Neural cell (in vitro differentiated cells): ENCODE measurements around the gene CD226. TPM values are rescaled to one million over a fixed set of nuclear protein-coding genes. Genes with fewer than 3 reads are reported as not detected.

Source experiments
- H2AFZ ChIP-seq: fragments of 200-600, 300-800 bp; sonication (generic), shearing (Covaris generic); 2 replicates; pipeline ENCODE4 v1.6.0; 2014; ENCODE audit warnings: low read depth, mild to moderate bottlenecking, antibody characterized with exemption, low read length, moderate library complexity
- H3F3A ChIP-seq: fragments of 200-600 bp; shearing (Covaris generic); 2 replicates; pipeline ENCODE4 v1.6.1; 2016; ENCODE audit warnings: mild to moderate bottlenecking, moderate library complexity, mixed read lengths, antibody characterized with exemption, low read length; ENCODE audit not compliant: insufficient read depth, poor library complexity, severe bottlenecking
- H3K27ac ChIP-seq: fragments of 200-600, 300-800 bp; sonication (generic), shearing (Covaris generic); 2 replicates; pipeline ENCODE4 v1.5.1; 2014; ENCODE audit warnings: mild to moderate bottlenecking, low read length, moderate library complexity
- H3K27me3 ChIP-seq: fragments of 300-800, 200-600 bp; sonication (generic), shearing (Covaris generic); 2 replicates; pipeline ENCODE4 v1.6.0; 2014; ENCODE audit warnings: mild to moderate bottlenecking, low read depth, low read length, moderate library complexity; ENCODE audit not compliant: insufficient read depth
- H3K36me3 ChIP-seq: fragments of 300-800, 200-600 bp; sonication (generic), shearing (Covaris generic); 2 replicates; pipeline ENCODE4 v1.5.1; 2014; ENCODE audit warnings: mild to moderate bottlenecking, antibody characterized with exemption, low read length, moderate library complexity; ENCODE audit not compliant: insufficient read depth
- H3K4me2 ChIP-seq: fragments of 300-800, 200-600 bp; sonication (generic), shearing (Covaris generic); 2 replicates; pipeline ENCODE4 v1.6.0; 2014; ENCODE audit warnings: mild to moderate bottlenecking, low read length
- H3K4me3 ChIP-seq: fragments of 300-800, 200-600 bp; sonication (generic), shearing (Covaris generic); 2 replicates; pipeline ENCODE4 v1.5.1; 2014; ENCODE audit warnings: mild to moderate bottlenecking, low read length, moderate library complexity
- H3K79me2 ChIP-seq: fragments of 200-600 bp; shearing (Covaris generic); replicated peaks from 2 replicates; pipeline ENCODE4 v1.6.0; 2014; ENCODE audit warnings: mild to moderate bottlenecking, low read length, moderate library complexity; ENCODE audit not compliant: insufficient read depth
- H3K9ac ChIP-seq: fragments of 300-800, 200-600 bp; sonication (generic), shearing (Covaris generic); 2 replicates; pipeline ENCODE4 v1.6.1; 2016; ENCODE audit warnings: mild to moderate bottlenecking, low read length, mixed read lengths
- H3K9me2 ChIP-seq: fragments of 200-600 bp; shearing (Covaris generic); 2 replicates; pipeline ENCODE4 v1.6.1; 2016; ENCODE audit warnings: mild to moderate bottlenecking, low read length, mixed read lengths; ENCODE audit not compliant: insufficient read depth
- H3K9me3 ChIP-seq: fragments of 200-600, 300-800 bp; sonication (generic), shearing (Covaris generic); 2 replicates; pipeline ENCODE4 v1.6.1; 2016; ENCODE audit warnings: mild to moderate bottlenecking, mixed run types, low read length, moderate library complexity, mixed read lengths
- H4K20me1 ChIP-seq: fragments of 200-600 bp; shearing (Covaris generic); 2 replicates; pipeline ENCODE4 v1.6.1; 2016; ENCODE audit warnings: mild to moderate bottlenecking, mixed run types; ENCODE audit not compliant: insufficient read depth
- EP300 ChIP-seq: fragments of 450-650 bp; conservative IDR thresholded peaks from 2 replicates; pipeline ENCODE4 v1.6.1; 2014; ENCODE audit warnings: antibody characterized with exemption, mild to moderate bottlenecking, moderate library complexity; ENCODE audit not compliant: poor library complexity, severe bottlenecking
- EZH2 ChIP-seq: fragments of 200-600, 300-800 bp; shearing (Covaris generic), sonication (generic); IDR thresholded peaks from 2 replicates; pipeline ENCODE4 v1.6.1; 2014; ENCODE audit warnings: antibody characterized with exemption, low read length, borderline replicate concordance, mild to moderate bottlenecking; ENCODE audit not compliant: insufficient read depth, poor library complexity, severe bottlenecking
- MXI1 ChIP-seq: fragments of 450-650 bp; conservative IDR thresholded peaks from 2 replicates; pipeline ENCODE4 v1.6.1; 2014; ENCODE audit warnings: antibody characterized with exemption, mild to moderate bottlenecking; ENCODE audit not compliant: poor library complexity, severe bottlenecking
- POLR2AphosphoS5 ChIP-seq: IDR thresholded peaks from 2 replicates; pipeline ENCODE4 v1.6.1; 2012
- RAD21 ChIP-seq: fragments of 450-650 bp; conservative IDR thresholded peaks from 2 replicates; pipeline ENCODE4 v1.6.1; 2014; ENCODE audit warnings: antibody characterized with exemption, mild to moderate bottlenecking, moderate library complexity
- SMC3 ChIP-seq: fragments of 450-650 bp; conservative IDR thresholded peaks from 2 replicates; pipeline ENCODE4 v1.6.1; 2014; ENCODE audit warnings: antibody characterized with exemption, mild to moderate bottlenecking, moderate library complexity; ENCODE audit not compliant: poor library complexity
- TAF1 ChIP-seq: IDR thresholded peaks from 2 replicates; pipeline ENCODE4 v1.6.1; 2012; ENCODE audit warnings: low read depth
- polyA plus RNA-seq: library from polyadenylated mRNA; depleted of rRNA; stranded (reverse); fragments of >200 nt; gene quantifications from 2 replicates; pipeline ENCODE4 v1.2.3, GENCODE V29; 2014
- TF ChIP-seq, protein P1 (sequence below): fragments of 450-650 bp; IDR thresholded peaks from 2 replicates; pipeline ENCODE4 v1.5.1; 2014; ENCODE audit warnings: antibody characterized with exemption, mild to moderate bottlenecking, moderate library complexity; ENCODE audit not compliant: poor library complexity, severe bottlenecking
- TF ChIP-seq, protein P2 (sequence below): IDR thresholded peaks from 2 replicates; pipeline ENCODE4 v1.6.1; 2012; ENCODE audit warnings: borderline replicate concordance

The CD226 gene
- polyA plus RNA-seq, 1 donor from 2014 or later = 0.11 TPM

DNA sequence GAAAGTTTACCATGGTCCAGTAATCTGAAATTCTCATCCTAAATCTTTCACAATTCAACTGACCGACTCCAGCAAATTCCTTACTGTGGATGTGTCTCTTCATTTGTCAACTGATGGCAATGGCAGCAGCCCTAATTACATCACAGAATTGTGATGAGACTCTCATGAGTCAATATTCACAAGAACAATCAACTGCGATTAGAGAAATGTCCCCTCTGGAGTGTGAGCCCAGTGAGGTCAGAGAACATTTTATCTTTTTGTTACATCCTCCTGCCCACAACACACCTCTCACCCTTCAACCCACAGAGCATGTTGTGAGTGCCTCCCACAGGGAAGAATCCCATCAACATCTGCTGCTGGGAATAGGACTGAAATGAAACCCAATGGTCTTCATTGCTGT is 73.6 kb downstream of the CD226 start:
- no peaks in the 10 kb centered on the region for H3K79me2 ChIP-seq
- no peaks in the 10 kb centered on the region for H3K9me3 ChIP-seq
- no peak overlapping the region for H3K27ac ChIP-seq
- no peak overlapping the region for H3K9ac ChIP-seq
- H4K20me1 ChIP-seq = no peaks in the 10 kb centered on the region
- no peak overlapping the region for H3K4me2 ChIP-seq
- H3K27me3 ChIP-seq = no peaks in the 10 kb centered on the region
- H3K36me3 ChIP-seq = no peaks in the 10 kb centered on the region
- no peaks in the 10 kb centered on the region for H3K9me2 ChIP-seq
- H3K4me3 ChIP-seq = no peak overlapping the region
- no peaks in the 10 kb centered on the region for H3F3A ChIP-seq
- H2AFZ ChIP-seq = no peak overlapping the region
- TF ChIP-seq EP300 = no peak
- no peak for TF ChIP-seq EZH2
- no peak for TF ChIP-seq RAD21
- TF ChIP-seq SMC3 = no peak
- TF ChIP-seq, protein P1, sequence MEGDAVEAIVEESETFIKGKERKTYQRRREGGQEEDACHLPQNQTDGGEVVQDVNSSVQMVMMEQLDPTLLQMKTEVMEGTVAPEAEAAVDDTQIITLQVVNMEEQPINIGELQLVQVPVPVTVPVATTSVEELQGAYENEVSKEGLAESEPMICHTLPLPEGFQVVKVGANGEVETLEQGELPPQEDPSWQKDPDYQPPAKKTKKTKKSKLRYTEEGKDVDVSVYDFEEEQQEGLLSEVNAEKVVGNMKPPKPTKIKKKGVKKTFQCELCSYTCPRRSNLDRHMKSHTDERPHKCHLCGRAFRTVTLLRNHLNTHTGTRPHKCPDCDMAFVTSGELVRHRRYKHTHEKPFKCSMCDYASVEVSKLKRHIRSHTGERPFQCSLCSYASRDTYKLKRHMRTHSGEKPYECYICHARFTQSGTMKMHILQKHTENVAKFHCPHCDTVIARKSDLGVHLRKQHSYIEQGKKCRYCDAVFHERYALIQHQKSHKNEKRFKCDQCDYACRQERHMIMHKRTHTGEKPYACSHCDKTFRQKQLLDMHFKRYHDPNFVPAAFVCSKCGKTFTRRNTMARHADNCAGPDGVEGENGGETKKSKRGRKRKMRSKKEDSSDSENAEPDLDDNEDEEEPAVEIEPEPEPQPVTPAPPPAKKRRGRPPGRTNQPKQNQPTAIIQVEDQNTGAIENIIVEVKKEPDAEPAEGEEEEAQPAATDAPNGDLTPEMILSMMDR = no peak
- TF ChIP-seq POLR2AphosphoS5 = no peak
- no peak for TF ChIP-seq TAF1
- TF ChIP-seq MXI1 = no peak
- TF ChIP-seq, protein P2, sequence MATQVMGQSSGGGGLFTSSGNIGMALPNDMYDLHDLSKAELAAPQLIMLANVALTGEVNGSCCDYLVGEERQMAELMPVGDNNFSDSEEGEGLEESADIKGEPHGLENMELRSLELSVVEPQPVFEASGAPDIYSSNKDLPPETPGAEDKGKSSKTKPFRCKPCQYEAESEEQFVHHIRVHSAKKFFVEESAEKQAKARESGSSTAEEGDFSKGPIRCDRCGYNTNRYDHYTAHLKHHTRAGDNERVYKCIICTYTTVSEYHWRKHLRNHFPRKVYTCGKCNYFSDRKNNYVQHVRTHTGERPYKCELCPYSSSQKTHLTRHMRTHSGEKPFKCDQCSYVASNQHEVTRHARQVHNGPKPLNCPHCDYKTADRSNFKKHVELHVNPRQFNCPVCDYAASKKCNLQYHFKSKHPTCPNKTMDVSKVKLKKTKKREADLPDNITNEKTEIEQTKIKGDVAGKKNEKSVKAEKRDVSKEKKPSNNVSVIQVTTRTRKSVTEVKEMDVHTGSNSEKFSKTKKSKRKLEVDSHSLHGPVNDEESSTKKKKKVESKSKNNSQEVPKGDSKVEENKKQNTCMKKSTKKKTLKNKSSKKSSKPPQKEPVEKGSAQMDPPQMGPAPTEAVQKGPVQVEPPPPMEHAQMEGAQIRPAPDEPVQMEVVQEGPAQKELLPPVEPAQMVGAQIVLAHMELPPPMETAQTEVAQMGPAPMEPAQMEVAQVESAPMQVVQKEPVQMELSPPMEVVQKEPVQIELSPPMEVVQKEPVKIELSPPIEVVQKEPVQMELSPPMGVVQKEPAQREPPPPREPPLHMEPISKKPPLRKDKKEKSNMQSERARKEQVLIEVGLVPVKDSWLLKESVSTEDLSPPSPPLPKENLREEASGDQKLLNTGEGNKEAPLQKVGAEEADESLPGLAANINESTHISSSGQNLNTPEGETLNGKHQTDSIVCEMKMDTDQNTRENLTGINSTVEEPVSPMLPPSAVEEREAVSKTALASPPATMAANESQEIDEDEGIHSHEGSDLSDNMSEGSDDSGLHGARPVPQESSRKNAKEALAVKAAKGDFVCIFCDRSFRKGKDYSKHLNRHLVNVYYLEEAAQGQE = no peak

DNA sequence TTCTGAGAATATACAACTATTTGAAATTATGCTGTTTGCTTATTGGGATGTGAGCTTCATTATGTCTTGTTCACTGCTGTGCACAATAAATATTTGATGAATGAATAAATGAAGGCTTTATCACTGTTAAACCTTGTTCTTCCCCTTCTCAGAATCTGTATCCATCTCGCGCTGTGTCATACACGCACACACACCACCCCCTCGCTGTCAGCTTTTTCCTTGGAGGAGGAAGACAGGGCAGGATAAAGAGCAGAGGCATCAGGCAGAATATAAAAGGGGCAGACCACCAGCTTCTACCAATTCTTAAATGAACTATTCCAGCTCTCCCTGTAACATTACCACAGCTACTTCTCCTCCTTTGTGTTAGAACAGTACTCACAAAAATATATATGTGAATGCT is 75.0 kb downstream of the CD226 start:
- Histone ChIP-seq H3F3A (no peaks in the 10 kb centered on the region), H3K4me2 (no peak overlapping the region), H3K9ac (no peak overlapping the region), H3K79me2 (no peaks in the 10 kb centered on the region), H2AFZ (peak overlapping the region; percentile 9), H3K36me3 (no peaks in the 10 kb centered on the region), H3K4me3 (no peak overlapping the region), H3K27me3 (no peaks in the 10 kb centered on the region), H3K27ac (no peak overlapping the region), H4K20me1 (no peaks in the 10 kb centered on the region), H3K9me3 (no peaks in the 10 kb centered on the region), H3K9me2 (no peaks in the 10 kb centered on the region)
- TF ChIP-seq EP300 = peak; percentile 48
- TF ChIP-seq, protein P2 = no peak
